ENCODE data around the gene BRICD5. TPM values are rescaled to one million over a fixed set of nuclear protein-coding genes. Genes with fewer than 3 reads are reported as not detected.

BRICD5 gene
- total and polyA plus RNA-seq, 2 of the 13 experiments (the other 11 are each of a cell fraction or from before 2014, with no cell fraction given) = 1.6 to 5.8 TPM

- TF ChIP-seq ZNF609 (CRISPR knock-in tag; IDR thresholded peaks at IDR 0.05; ENCODE audit: borderline replicate concordance) = peak; percentile 41; the same call in 1 of the 2 replicates
- TF ChIP-seq CBFB (CRISPR knock-in tag; IDR thresholded peaks at IDR 0.05) = peak; percentile 51; the same call in 1 of the 2 replicates
- peak; percentile 28 for TF ChIP-seq HNRNPLL (IDR thresholded peaks at IDR 0.05; ENCODE audit: low read depth, low read length, poor library complexity, severe bottlenecking)
- peak in 1 of 2 experiments; percentile 53; a peak in 1 of 4 replicates for TF ChIP-seq NR2F1 (CRISPR knock-in tag; IDR thresholded peaks at IDR 0.05)
- 0 out of 2 replicates have a peak, but pooled peaks have one; percentile 41 for TF ChIP-seq HMGXB3 (CRISPR knock-in tag; IDR thresholded peaks at IDR 0.05; ENCODE audit: borderline replicate concordance)
- peak; percentile 59 for TF ChIP-seq HDAC1 (CRISPR knock-in tag; IDR thresholded peaks at IDR 0.05)
- TF ChIP-seq DMAP1 (CRISPR knock-in tag; IDR thresholded peaks at IDR 0.05) = peak; percentile 70; the same call in 1 of the 2 replicates
- 0 out of 2 replicates have a peak, but pooled peaks have one; percentile 57 for TF ChIP-seq FOXO4 (CRISPR knock-in tag; conservative IDR thresholded peaks at IDR 0.05)
- TF ChIP-seq ZFY (CRISPR knock-in tag; IDR thresholded peaks at IDR 0.05) = peak; percentile 71
- TF ChIP-seq NR0B2 (CRISPR knock-in tag; IDR thresholded peaks at IDR 0.05) = peak; percentile 59; the same call in 1 of the 2 replicates
- TF ChIP-seq IRF2 (CRISPR knock-in tag; IDR thresholded peaks at IDR 0.05) = no peak
- no peak for TF ChIP-seq SMARCE1 (IDR thresholded peaks at IDR 0.05; ENCODE audit: borderline replicate concordance)
- TF ChIP-seq SALL1 (CRISPR knock-in tag; IDR thresholded peaks at IDR 0.05) = 0 out of 2 replicates have a peak, but pooled peaks have one; percentile 22
- 0 out of 2 replicates have a peak, but pooled peaks have one; percentile 6 for TF ChIP-seq ZNF263 (CRISPR knock-in tag; IDR thresholded peaks at IDR 0.05)
- no peak for TF ChIP-seq LCORL (IDR thresholded peaks at IDR 0.05)
- peak; percentile 68 for TF ChIP-seq LCORL (CRISPR knock-in tag; IDR thresholded peaks at IDR 0.05)
- 0 out of 2 replicates have a peak, but pooled peaks have one; percentile 10 for TF ChIP-seq FOXO1 (CRISPR knock-in tag; IDR thresholded peaks at IDR 0.05)
- TF ChIP-seq HIVEP1 (CRISPR knock-in tag; IDR thresholded peaks at IDR 0.05) = peak; percentile 50; the same call in 1 of the 2 replicates
- TF ChIP-seq TCF7L2 (IDR thresholded peaks at IDR 0.05; ENCODE audit: low read depth, low read length) = no peak
These were observed 47.3 kb downstream of the BRICD5 start (continued) for GRCh38 chr16:2163211-2163881.
